VCaP (cell line): ENCODE results near the gene MYLIP.

Source experiments
- H3K27ac ChIP-seq: fragments of 450-650 bp; 2 replicates; pipeline ENCODE4 v1.5.1; 2017
- TF ChIP-seq, protein P1 (sequence below): fragments of 450-650 bp; conservative IDR thresholded peaks from 2 replicates; pipeline ENCODE4 v1.5.1; 2017; ENCODE audit warnings: mild to moderate bottlenecking, moderate library complexity

Gene MYLIP

DNA sequence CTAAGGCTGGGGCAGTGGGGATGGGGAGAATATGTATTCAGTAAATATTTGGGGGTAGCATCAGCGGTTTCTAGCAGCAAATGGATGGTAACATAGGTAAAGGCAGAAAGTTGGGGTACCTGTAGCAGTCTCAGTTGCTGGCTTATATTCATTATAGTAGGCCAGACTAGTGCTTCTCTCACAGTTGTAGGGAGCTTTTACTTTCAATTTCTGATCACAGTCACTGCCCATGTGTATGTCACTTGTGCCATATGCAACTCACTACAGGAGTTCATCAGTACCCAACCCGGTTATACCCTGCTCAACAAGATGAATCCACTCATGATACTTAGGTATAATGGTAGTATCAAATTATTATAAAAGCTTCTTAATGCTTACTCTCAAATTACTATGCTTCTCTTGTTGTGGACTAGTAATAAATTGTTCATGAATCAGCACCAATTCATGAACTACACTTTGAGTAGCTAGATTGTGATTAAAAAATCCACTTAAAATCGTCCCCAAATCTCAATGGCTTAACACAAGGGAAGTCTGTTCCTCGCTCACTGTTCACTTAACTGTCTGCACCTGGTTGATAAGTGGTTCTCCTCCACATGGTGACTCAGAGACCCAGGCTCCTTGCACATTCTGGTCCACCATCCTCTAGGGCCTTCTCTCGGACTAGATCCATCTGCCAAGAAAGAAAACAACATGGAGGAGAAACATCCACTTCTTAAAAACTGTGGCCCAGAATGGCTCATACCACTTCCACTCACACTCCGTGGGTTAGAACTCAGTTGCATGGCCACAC, 31.3 kb upstream of the MYLIP start:
- TF ChIP-seq, protein P1, sequence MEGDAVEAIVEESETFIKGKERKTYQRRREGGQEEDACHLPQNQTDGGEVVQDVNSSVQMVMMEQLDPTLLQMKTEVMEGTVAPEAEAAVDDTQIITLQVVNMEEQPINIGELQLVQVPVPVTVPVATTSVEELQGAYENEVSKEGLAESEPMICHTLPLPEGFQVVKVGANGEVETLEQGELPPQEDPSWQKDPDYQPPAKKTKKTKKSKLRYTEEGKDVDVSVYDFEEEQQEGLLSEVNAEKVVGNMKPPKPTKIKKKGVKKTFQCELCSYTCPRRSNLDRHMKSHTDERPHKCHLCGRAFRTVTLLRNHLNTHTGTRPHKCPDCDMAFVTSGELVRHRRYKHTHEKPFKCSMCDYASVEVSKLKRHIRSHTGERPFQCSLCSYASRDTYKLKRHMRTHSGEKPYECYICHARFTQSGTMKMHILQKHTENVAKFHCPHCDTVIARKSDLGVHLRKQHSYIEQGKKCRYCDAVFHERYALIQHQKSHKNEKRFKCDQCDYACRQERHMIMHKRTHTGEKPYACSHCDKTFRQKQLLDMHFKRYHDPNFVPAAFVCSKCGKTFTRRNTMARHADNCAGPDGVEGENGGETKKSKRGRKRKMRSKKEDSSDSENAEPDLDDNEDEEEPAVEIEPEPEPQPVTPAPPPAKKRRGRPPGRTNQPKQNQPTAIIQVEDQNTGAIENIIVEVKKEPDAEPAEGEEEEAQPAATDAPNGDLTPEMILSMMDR: no peak
- H3K27ac ChIP-seq: no peak overlapping the region

DNA sequence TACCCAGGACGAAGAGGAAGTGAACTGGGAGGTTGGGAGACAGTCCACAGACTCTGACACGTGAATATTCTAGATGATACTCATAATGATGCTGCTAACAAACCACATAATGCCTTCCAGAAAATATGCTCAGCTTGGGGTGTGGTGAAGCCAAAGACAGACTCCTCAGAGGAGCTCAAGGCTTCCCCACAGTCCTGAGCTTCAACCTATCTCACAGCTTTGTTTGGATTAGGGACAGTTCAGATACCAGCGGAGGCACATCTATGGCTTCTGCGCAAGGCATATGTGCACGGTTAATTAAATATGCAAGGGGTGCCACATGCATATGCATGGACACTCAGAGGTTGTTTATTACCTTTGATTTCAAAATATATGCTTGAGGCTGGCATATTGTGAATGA, 30.7 kb upstream of the MYLIP start:
- TF ChIP-seq, protein P1: no peak
- no peak overlapping the region for H3K27ac ChIP-seq

DNA sequence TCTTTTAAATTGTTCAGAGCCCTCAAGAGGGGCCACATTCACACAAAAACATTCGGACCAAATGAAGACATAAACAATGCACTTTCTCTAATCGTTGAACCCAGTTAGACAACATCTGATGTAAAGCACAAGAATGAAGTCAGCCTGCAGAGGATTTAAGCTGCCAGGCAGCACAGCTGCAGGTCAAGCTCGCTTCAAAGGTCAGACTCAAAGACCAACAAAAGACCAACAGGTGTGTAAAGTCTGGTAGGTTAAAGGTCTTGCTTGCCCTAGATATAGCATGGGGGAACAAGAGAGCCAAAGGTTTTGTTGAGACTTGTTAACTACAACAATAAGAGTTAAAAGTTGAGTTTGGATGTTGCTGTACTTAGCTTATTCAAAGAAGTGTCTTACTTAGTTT, 26.7 kb upstream of the MYLIP start:
- no peak overlapping the region for H3K27ac ChIP-seq
- TF ChIP-seq, protein P1: no peak

DNA sequence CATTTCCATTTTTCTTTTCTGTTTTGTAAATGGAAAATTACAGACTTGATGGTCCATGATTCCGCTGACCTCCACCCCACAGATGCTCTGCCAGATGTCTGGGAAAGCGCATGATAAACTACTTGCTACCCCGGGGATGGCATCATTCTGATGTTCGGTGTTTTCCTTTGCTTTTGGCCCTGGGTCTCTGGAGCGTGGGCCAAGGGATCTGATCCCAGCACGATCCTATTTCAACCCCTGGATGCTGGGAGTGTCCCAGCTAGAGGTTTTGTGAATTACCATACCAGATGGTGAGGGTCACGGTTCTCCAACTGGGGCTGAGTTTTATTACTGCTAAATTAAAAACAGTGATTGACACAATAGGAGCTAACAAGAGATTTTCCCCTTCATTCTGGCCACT, 25.2 kb upstream of the MYLIP start:
- TF ChIP-seq, protein P1: no peak

DNA sequence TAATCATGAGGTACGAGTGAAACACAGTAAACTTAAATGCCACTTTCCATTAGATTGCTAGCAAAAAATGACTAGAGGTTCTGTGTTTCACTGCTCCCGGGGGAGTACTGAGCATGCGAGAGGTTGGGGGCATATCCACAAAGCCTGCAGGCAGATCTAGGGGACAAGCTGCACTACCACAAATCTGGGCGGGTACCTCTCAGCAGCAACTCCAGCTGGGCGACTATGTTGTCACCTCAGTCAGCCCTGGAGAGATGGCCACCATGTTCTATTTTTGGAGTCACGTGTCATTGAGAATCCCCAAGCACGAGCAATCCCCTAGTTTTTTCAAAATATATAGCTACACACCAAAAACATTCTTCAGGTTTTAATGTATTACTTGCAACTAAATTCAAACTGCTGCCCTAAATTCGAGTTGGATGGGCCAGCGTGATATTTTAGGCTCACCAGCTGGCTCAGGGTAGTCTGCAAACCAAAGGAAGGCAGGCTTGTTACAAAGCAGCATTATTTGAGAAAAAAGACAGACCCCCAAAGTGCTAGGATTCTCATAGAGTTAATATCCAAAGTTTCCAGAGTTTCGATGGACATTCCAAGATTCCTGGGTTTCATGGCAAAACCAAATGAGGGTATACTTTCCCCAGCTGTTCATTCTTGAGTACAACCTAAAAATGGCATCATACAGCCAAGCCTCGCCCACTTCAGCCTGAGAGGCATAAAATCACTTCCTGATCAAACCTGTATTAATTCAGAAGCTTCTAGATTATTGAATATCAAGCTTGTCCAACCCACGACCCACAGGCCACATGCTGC, 24.1 kb upstream of the MYLIP start:
- H3K27ac ChIP-seq: no peak overlapping the region
- TF ChIP-seq, protein P1: no peak

More for the DNA sequence above, 25.2 kb upstream of the MYLIP start:
- H3K27ac ChIP-seq: no peak overlapping the region

DNA sequence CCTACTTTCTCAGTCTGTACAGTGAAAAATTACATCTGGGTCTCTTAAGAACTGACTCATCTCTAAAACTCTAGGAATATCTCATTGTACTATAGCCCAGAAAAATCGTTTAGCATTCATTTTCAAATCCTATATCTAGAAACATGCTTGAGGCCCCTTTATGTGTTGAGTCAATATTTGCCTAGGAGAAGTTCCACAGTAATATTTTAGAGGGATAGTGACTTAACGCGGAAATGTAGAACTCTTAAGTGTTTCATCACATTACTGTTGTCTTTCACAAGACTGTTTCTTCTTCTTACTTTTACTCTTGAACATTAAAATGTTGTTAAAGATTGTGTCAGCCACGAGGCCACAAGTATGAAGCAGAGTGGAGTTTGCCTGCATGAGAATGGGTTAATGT, 23.0 kb upstream of the MYLIP start:
- TF ChIP-seq, protein P1: no peak
- H3K27ac ChIP-seq: no peak overlapping the region

DNA sequence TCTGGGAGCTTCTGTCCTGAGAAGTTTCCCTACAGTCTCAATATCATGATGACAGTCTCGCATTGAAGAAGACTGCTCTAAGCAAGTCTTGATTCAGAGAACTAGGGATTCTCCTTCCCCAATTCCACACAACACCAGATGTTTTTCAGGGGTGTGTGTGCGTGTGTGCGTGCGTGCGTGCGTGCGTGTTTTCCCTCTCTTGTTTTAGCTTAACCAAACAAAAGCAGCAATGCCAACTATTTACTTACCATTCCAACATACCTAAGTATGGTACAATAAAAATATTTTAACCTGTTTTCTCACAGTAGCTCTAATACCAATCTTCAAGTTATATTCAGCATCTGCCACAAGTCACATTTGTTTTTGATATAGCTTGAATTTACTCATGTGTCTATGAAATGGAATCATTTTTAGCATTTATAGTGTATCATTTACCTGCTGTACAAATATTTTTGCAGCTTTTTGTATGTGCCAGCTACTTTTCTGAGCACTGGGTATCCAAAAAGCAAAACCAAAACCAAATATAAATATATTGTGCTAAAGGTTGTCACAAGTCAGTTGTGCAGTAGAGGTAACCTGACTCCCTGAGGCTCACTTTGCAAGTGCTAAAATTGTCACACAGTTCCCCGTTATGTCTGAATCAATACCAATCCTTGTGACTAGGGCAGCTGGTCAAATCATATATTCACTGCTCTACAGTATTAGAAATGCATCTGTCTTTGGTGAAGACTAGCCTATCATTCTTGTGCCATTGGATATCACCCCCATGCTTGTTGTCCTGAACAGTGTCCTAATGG, 21.7 kb upstream of the MYLIP start:
- TF ChIP-seq, protein P1: no peak

More for the DNA sequence above, 21.7 kb upstream of the MYLIP start:
- H3K27ac ChIP-seq: no peak overlapping the region
